ENCODE results near the gene GTF2IRD1. TPM values are rescaled to one million over a fixed set of nuclear protein-coding genes. Genes with fewer than 3 reads are reported as not detected.

Gene GTF2IRD1
- total and polyA plus RNA-seq, 9 of the 15 experiments (the other 6 are each of a cell fraction or from before 2014, with no cell fraction given): 9.1 to 30.2 (median 14.0) TPM

DNA sequence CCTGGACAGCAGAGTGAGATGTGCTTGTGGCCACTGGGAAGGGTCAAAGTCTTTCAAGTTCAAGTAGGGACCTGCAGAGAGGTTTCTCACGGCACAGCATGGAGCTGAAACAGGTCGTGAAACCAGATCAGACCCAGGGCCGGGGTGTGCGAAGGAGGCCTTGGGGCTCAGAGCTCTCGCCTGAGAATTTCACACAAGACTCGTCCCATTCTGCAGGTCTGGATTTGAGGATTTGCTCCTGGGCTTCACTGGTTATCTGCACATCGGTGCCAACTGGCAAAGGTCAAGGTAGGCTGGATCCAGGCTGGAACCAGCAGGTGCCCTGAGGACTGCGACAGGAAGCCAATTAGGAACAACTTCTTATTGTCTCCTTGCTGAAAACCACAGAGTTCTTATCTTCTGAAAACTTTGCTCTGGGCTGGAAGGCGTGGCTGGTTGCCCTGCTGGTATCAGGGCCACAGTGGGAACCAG lies 179.8 kb downstream of the GTF2IRD1 start:
- ATAC-seq (peak; percentile 85), DNase-seq (ENCODE audit: extremely low read depth in 1 of 4, low spot score in 3 of 4) (peak; percentile 38 to 71 (median 56)), FAIRE-seq (peak; percentile 67)
- Histone ChIP-seq H3K9me3 (replicated peaks; ENCODE audit: control insufficient read depth, insufficient read depth, low read depth, low read length) (no peaks in the 10 kb centered on the region), H3K4me3 (no peak overlapping the region), H3K36me3 (ENCODE audit: control insufficient read depth, insufficient read depth, low read length) (no peaks in the 10 kb centered on the region), H3K79me2 (ENCODE audit: control insufficient read depth, insufficient read depth, low read length) (no peaks in the 10 kb centered on the region), H3K9me1 (ENCODE audit: control insufficient read depth, insufficient read depth, low read length) (no peaks in the 10 kb centered on the region), H3K9ac (ENCODE audit: insufficient read depth in 1 of 2, low read depth in 2 of 2, low read length in 2 of 2) (peak overlapping the region in 1 of 2 experiments; percentile 76; a peak in 2 of 4 replicates), H3K27ac (ENCODE audit: extremely low read depth, low read depth, low read length) (no peak overlapping the region; the same call in 2 of the 3 replicates), H3K4me1 (replicated peaks in 1 of 2; ENCODE audit: control insufficient read depth in 2 of 2, insufficient read depth in 2 of 2, low read length in 2 of 2) (peaks cover 6 to 21% of the 10 kb centered on the region in 2 experiments; a peak in 4 of 5 replicates), H4K20me1 (replicated peaks; ENCODE audit: control insufficient read depth, insufficient read depth, low read length) (no peaks in the 10 kb centered on the region), H3K4me2 (ENCODE audit: insufficient read depth, low read length) (peak overlapping the region; percentile 39), H2AFZ (ENCODE audit: low read depth, low read length) (peak overlapping the region; percentile 74), H3K27me3 (ENCODE audit: control insufficient read depth in 2 of 2, insufficient read depth in 2 of 2, low read length in 2 of 2) (no peaks in the 10 kb centered on the region)
- 25% methylated on average over 9 of the region's 9 CpGs for WGBS (ENCODE audit: insufficient coverage, low coverage, missing lambda C conversion rate)
- in situ Hi-C loops (cut with MboI): no loop called here
- no TSS peak for BruUV-seq (replicated peaks)
- intact Hi-C loops (cut with micrococcal nuclease): no loop called here
- ChIA-PET CTCF (ENCODE audit: low intra/inter-chr PET ratio) (no interaction called here), POLR2A (interaction anchor here (1.3 kb wide), 1 partner anchor 8 kb away, joined by 3 read pairs; no protein-coding TSS in a partner anchor)
- TF ChIP-seq, protein P1, sequence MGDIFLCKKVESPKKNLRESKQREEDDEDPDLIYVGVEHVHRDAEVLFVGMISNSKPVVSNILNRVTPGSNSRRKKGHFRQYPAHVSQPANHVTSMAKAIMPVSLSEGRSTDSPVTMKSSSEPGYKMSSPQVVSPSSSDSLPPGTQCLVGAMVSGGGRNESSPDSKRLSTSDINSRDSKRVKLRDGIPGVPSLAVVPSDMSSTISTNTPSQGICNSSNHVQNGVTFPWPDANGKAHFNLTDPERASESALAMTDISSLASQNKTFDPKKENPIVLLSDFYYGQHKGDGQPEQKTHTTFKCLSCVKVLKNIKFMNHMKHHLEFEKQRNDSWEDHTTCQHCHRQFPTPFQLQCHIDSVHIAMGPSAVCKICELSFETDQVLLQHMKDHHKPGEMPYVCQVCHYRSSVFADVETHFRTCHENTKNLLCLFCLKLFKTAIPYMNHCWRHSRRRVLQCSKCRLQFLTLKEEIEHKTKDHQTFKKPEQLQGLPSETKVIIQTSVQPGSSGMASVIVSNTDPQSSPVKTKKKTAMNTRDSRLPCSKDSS (IDR thresholded peaks at IDR 0.05; ENCODE audit: low read depth, partially characterized antibody): no peak
- TF ChIP-seq CCAR2 (IDR thresholded peaks at IDR 0.05; ENCODE audit: low read depth, low read length) (no peak), SMARCA4 (IDR thresholded peaks at IDR 0.05) (peak; percentile 52; the same call in 1 of the 2 replicates), RBM25 (IDR thresholded peaks at IDR 0.05; ENCODE audit: low read depth, low read length, severe bottlenecking) (no peak), ZBTB7A (IDR thresholded peaks at IDR 0.05; ENCODE audit: borderline replicate concordance, control insufficient read depth, low read depth, low read length) (no peak), HEY1 (CRISPR knock-in tag; IDR thresholded peaks at IDR 0.05; ENCODE audit: borderline replicate concordance) (no peak), PTRF (tag; IDR thresholded peaks at IDR 0.05) (no peak), RFX5 (IDR thresholded peaks at IDR 0.05; ENCODE audit: low read depth, low read length) (no peak), BRD9 (IDR thresholded peaks at IDR 0.05; ENCODE audit: low read depth, partially characterized antibody) (no peak), NCOA4 (IDR thresholded peaks at IDR 0.05; ENCODE audit: partially characterized antibody) (no peak), MTA2 (IDR thresholded peaks at IDR 0.05; ENCODE audit: low read depth) (peak; percentile 44), TEAD4 (IDR thresholded peaks at IDR 0.05; ENCODE audit: low read length) (peak; percentile 60; the same call in 1 of the 2 replicates), TEAD4 (CRISPR knock-in tag; IDR thresholded peaks at IDR 0.05; ENCODE audit: borderline replicate concordance) (no peak), HNRNPUL1 (IDR thresholded peaks at IDR 0.05; ENCODE audit: low read length) (no peak)
- TF ChIP-seq, protein P2, sequence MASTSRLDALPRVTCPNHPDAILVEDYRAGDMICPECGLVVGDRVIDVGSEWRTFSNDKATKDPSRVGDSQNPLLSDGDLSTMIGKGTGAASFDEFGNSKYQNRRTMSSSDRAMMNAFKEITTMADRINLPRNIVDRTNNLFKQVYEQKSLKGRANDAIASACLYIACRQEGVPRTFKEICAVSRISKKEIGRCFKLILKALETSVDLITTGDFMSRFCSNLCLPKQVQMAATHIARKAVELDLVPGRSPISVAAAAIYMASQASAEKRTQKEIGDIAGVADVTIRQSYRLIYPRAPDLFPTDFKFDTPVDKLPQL (IDR thresholded peaks at IDR 0.05; ENCODE audit: extremely low read depth, insufficient read length): no peak
- TF ChIP-seq, protein P3, sequence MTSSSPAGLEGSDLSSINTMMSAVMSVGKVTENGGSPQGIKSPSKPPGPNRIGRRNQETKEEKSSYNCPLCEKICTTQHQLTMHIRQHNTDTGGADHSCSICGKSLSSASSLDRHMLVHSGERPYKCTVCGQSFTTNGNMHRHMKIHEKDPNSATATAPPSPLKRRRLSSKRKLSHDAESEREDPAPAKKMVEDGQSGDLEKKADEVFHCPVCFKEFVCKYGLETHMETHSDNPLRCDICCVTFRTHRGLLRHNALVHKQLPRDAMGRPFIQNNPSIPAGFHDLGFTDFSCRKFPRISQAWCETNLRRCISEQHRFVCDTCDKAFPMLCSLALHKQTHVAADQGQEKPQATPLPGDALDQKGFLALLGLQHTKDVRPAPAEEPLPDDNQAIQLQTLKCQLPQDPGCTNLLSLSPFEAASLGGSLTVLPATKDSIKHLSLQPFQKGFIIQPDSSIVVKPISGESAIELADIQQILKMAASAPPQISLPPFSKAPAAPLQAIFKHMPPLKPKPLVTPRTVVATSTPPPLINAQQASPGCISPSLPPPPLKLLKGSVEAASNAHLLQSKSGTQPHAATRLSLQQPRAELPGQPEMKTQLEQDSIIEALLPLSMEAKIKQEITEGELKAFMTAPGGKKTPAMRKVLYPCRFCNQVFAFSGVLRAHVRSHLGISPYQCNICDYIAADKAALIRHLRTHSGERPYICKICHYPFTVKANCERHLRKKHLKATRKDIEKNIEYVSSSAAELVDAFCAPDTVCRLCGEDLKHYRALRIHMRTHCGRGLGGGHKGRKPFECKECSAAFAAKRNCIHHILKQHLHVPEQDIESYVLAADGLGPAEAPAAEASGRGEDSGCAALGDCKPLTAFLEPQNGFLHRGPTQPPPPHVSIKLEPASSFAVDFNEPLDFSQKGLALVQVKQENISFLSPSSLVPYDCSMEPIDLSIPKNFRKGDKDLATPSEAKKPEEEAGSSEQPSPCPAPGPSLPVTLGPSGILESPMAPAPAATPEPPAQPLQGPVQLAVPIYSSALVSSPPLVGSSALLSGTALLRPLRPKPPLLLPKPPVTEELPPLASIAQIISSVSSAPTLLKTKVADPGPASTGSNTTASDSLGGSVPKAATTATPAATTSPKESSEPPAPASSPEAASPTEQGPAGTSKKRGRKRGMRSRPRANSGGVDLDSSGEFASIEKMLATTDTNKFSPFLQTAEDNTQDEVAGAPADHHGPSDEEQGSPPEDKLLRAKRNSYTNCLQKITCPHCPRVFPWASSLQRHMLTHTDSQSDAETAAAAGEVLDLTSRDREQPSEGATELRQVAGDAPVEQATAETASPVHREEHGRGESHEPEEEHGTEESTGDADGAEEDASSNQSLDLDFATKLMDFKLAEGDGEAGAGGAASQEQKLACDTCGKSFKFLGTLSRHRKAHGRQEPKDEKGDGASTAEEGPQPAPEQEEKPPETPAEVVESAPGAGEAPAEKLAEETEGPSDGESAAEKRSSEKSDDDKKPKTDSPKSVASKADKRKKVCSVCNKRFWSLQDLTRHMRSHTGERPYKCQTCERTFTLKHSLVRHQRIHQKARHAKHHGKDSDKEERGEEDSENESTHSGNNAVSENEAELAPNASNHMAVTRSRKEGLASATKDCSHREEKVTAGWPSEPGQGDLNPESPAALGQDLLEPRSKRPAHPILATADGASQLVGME (CRISPR knock-in tag; IDR thresholded peaks at IDR 0.05): no peak
